HG02678 (cell line): ENCODE data around the gene BROX.

Experiments
- ATAC-seq: cut with Tn5 transposase; IDR thresholded peaks from one replicate; pipeline ENCODE4 v1.9.1; 2021; ENCODE audit warnings: mild to moderate bottlenecking, moderate library complexity; ENCODE audit not compliant: unreplicated experiment

The BROX gene

DNA sequence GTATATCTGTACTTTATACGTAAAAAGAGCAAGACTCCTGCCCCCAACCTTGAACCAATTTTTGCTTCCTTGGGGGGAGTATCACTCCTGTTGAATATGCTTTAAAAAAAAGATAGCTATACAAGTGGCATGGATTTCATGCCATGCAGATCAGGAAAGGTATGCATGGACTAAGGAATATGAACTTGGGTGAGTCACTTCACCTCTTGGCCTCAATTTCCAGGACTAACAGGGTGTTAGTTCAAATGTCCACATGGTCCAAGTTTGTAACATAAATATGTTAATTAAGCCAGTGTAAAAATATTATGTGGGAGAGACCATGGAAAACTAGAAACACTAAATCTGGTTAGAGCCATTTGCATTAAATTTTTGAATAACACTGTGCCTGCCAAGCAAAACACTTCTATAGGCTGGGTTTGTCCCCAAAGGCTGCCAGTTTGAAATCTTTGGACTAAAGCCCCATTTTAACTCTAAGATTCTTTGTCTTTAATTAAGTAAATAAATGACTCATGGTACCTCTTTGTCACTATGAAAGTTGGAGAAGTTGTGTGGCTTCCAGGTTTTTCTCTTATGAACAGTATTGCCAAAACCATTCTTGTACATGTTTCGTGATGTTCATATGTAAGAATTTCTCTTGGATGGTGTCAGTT, 57.7 kb downstream of the BROX start:
- no peak for ATAC-seq

DNA sequence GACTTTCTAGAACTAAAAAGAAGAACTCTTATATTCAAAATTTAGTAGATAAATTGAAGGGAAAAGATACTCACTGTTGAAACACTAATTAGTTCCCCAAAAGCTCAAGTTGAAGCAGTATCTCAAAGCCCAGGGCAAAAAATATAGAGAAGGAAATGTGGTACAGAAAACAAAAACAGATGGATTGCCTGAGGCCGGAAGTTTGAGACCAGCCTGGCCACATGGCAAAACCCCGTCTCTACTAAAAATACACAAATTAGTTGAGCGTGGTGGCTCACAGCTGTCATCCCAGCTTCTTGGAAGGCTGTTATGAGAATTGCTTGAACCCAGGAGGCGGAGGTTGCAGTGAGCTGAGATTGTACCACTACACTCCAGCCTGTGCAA, 60.6 kb downstream of the BROX start:
- peak; percentile 92 for ATAC-seq

DNA sequence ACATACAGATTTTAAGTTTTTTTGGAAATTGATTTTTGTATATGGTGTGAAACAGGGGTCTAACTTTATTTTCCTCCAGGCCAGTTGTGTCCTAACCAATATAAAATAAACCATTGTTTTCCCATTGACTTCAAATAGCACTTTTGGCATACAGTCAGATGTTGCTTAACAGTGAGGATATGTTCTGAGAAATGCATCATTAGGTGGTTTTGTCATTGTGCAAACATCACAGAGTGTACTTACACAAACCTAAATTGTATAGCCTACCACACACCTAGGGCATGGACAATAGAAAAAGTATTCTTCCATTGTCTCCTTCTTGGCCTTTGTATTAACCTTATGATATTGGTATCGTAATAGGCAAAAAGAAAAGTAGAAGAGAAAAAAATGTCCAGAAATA, 65.1 kb downstream of the BROX start:
- ATAC-seq: no peak

DNA sequence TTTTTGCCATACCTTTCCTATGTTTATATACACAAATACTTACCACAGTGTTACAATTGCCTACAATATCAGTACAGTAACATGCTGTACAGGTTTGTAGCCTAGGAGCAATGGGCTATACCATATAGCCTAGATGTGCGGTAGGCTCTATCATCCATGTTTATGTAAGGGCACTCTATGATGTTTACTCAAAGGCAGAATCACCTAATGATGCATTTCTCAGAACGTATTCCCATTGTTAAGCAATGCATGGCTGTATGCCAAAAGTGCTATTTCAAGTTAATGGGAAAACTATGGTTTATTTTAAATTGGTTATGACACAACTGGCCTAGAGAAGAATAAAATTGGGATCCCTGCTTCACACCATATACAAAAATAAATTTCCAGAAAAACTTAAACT, 65.6 kb downstream of the BROX start:
- no peak for ATAC-seq

DNA sequence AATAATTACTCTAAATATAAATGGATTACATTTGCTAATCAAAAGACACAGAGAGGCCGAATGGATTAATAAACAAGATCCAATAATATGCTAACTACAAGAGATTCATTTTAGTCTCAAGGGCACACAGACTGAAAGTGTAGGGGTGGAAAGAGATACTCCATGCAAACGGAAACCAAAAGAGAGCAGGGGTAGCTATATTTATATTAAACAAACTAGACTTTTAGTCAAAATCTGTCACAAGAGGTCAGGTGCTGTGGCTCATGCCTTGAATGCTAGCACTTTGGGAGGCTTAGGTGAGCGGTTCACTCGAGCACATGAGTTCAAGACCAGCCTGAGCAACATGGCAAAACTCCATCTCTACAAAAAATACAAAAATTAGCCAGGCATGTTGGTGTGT, 68.9 kb downstream of the BROX start:
- ATAC-seq: peak; percentile 85

DNA sequence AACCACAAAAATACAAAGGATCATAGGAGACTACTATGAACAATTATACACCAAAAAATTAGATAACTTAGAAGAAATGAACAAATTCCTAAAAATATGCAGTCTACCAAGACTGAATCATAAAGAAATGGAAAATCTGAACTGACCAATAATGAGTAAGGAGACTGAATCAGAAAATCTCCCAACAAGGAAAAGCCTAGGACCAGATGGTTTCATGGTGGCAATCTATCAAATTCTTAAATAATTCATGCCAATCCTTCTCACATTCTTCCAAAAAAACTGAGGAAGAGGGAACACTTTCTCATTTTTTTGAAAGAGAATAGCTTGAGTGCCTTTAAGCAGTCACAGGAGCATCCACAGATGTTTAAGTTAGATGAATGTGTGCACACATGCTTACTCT, 70.7 kb downstream of the BROX start:
- no peak for ATAC-seq

DNA sequence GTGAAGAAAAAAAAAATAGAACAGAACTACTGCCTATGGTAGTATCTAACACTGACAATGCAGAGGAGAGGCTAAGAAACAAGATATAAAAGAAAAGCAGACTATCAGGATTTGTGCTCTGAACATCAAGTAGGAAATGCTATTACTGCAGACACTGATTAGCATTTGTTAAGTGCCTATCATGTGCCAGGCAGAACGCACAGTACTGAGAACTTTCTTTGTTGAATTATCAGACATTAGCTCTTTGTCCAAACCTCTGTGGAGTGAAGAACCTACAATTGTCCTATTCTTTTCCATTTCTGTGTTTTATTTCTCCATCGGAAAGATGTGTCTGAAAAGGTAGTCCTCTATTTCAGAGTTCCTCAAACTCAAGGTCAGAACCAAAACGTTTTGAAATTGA, 72.0 kb downstream of the BROX start:
- no peak for ATAC-seq
